ENCODE measurements around the gene PDZRN3.

GRCh38 chr3:73530022-73530396 lies 94.7 kb downstream of the PDZRN3 start:
- no peak for TF ChIP-seq CTCF (IDR thresholded peaks at IDR 0.05; ENCODE audit: poor library complexity)
- TF ChIP-seq EZH2 (IDR thresholded peaks at IDR 0.05; ENCODE audit: borderline replicate concordance) = no peak
